Lung microvascular endothelial cell (primary cell): ENCODE measurements around the gene TOGARAM2. TPM values are rescaled to one million over a fixed set of nuclear protein-coding genes. Genes with fewer than 3 reads are reported as not detected.

ENCODE experiments used
- DNase-seq, 2 donors: peaks; one replicate each; pipeline versions ENCODE4 v3.0.0 to v3.0.0-alpha.2; 2010; ENCODE audit warnings: low read depth in 2 of 2
- total RNA-seq: library from RNA; depleted of rRNA; stranded (reverse); fragments of >200 nt; gene quantifications from 2 replicates; pipeline ENCODE4 v1.2.1, GENCODE V29; 2014

The TOGARAM2 gene
- under 0.01 TPM in 2 replicates for total RNA-seq

DNA sequence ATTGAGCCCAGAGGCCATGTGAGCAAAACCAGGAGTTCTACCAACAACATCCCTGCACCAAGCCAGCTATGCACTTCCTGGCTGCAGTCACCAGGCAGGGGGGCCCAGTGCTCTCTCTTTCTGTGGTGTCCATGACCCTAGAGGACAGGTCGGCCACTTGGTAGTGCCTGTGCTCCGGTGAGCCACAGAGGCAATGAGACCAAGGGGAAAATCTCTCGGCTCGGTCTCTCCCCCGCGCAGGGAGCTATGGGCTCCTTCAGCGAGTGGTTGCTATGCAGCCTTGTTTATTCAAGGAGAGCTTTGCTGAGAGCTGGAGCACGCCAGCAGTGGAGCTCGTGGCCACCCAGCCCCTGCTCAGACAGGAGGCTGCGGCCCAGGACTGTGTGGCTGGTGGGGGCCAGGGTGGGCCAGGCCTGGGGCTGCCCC lies at the start of gene TOGARAM2:
Gene TOGARAM2, plus strand, starts transcription at position 283 of the 426 bp plus-strand sequence. CDS start 13,537 bp downstream, outside the sequence.
- no peak for DNase-seq

DNA sequence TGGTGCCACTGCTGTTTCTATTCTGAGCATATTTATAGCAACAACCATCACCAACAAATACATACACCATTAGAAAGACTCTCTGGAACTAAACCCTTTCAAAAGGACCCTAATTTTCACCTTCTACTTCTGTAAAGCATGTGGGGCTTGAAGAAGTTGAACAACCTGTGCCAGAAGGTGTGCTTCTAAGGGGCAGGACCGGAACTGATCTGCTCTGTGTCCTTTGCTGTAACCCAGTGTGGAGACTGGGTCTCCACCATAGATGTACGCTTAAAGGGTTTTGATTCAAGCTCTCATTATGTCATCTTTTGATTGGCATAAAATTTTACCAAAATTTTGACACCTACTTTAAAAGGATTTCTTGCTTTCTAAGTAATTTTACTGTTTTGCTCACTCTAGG lies 46.3 kb upstream of the TOGARAM2 start:
- DNase-seq, result no peak

DNA sequence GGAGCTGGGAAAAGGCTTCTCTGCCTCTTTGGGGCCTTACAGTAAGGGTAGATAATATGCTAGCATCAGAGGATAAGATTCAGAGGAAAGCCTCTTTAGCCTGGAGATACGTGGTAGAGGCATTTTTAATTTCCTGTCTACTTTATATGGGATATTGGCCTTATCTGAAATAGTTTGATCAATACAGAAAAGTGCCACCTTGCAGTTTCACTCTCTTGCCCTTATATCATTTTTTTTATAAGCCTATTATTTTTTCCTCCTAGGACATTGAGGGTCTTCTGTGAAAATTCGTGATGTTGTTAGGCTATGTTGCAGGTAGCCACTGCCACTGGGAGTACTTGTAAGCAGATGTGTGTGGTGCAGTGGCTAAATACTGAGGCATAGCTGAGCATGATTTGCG lies 40.1 kb upstream of the TOGARAM2 start:
- no peak for DNase-seq

DNA sequence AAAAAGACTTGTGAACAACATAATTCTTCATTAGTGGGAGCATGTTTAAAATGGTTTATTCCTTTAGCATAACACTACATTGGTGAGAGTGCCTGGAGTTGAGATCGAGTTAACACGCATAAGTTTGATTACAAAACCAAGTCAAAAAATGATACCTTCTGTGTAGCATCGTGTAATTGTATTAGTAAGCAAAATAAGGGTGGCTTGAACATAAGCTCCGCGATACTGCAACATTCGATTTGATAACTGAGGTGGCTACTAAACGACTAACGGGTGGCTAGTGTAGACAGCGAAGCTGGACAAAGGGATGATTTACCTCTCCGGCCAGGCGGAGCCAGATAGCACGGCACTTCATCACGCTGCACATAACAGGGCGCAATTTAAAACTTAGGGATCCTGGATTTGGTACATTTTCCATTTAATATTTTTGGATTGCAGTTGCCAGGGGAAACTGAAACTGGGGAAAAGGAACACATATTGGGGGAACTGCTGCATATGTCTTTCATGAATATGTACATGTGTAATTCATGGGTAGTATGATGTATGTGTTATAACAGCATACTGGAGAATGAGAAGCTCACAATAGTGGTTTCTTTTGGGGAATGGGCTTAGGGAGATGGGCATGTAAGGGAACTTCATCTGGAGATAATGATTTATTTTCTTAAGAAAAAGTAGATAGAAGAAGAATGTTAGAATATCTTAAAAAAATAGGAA lies 36.4 kb upstream of the TOGARAM2 start:
- DNase-seq, result no peak

DNA sequence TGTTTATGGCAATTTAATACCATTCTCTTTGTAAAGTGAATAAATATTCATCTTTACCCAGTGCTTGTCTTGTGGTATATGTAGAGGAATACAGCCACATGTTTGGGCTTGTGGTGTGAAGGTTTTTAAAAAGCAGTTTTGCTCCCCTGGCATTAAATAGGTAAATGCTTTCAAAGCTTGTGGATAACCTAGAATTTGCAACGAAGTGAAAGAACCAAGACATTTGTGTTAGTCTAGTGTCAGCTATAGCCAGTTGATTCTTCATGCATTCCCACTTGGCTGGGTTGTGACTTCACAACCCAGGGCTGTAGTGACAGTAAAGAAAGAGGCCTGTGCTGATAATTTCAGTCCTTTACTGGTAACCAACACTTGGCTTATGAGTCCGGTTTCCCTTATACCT lies 32.9 kb upstream of the TOGARAM2 start:
- DNase-seq, result no peak

DNA sequence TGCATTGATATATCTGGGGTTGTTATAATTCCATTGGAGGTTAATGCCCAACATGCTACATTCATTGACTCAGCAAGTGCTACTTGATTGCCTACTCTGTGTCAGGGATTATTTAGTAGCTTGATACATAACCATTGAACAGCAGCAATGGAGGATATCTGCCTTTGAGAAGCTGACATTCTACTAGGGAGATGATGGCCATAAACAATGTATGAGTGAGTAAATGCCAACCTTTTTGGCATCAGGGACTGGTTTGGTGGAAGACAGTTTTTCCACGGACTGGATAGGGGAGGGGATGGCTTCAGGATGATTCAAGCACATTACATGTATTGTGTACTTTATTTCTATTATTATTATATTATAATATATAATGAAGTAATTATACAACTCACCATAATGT lies 31.9 kb upstream of the TOGARAM2 start:
- DNase-seq, result no peak

DNA sequence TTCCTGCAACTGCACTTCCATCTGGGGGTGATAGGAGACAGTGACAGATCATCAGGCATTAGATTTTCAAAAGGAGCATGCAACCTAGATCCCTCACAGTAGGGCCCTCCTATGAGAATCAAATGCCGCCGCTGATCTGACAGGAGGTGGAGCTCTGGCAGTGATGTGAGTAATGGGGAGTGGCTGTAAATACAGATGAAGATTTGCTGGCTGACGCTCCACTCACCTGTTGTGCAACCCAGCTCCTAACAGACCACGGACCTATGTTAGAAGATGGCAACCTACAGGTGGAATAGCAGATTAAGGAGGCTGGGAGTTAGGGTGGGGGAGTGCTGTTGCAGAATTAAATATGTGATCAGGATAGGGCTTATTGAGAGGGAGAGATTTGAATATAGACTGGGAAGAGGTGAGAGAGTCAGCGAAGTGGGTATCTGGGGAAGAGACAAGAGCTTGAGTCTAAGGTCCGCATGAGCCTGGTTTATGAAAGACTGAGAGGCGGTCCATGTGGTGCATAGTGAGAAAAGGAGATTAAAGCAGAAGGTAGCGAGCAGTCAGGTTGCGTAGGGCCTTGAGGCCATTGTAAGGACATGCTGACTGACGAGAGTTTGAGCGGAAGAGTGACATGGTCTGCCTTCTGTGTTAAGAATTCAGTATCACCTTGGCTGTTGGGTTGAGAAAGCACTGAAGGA lies 31.3 kb upstream of the TOGARAM2 start:
- DNase-seq, result no peak

DNA sequence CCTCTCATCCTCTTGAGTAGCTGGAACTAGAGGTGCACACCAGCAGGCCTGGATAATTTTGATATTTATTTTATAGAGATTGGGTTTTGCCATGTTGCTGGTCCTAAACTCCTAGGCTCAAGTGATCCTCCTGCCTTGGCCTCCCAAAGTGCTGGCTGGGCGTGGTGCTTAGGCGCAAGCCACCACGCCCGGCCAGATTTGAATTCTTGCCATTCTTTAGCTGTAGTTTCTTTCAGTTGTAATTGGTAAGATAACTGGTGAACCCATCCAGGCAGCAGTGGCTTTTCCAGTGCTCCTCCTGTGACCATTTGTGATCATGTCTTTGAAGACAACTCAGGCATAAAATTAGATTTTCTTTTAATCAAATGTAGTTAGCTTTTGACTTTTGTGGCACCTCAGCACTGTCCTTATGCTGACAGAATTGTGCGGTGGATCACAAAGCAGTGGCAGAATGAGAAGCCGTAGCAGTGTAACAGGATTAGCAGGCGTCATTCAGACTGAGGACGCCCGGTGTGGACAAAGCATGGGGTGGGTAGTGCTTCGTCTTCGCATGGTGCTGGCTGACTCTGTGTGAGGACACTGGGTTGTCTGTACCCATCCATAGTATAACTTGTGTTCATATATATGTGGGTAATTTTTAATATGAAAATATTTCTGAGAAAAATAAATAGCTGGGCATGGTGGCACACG lies 30.0 kb upstream of the TOGARAM2 start:
- no peak for DNase-seq

DNA sequence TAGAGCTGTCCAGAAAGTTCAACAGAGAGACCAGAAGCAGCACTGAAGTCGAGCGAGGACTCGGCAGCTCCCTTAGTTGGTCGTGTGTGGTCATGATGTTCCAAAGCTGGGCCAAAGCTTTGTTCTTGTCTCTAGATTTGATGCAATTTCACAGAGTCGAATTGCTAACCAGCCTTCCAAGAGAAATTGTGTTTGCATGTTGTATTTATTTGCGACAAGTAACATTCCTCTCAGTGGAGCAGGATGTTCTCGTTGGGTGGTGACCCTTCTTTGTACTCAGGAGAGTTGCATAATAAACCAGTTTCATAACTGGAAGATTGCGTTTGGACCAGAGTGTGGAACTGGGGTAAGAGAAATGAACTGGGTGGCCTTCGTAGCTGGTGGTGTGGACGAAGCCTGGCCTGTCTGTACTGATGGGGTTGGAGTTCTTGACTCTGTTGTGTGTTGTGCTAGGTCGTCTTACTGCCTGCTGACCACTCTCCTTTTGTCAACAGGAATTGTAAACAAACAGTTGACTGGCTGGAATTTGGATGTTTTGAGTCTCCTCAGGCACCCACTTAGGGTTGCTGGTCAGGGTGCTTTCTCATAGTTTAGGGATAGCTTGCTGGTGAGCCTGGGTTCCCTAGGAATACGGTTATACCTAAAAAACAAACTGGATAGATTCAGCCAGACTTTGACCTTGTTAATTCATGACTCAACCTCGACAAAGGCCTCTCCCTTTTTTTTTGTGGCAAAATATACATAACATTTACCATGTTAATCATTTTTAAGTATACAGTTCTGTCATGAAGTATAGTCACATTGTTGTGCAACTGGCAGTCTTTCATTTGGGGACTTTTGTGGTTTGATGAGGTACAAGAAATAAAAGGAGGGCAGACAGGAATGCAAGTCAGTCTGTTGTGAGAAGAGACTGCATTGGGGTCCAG lies 28.9 kb upstream of the TOGARAM2 start:
- DNase-seq, result no peak

DNA sequence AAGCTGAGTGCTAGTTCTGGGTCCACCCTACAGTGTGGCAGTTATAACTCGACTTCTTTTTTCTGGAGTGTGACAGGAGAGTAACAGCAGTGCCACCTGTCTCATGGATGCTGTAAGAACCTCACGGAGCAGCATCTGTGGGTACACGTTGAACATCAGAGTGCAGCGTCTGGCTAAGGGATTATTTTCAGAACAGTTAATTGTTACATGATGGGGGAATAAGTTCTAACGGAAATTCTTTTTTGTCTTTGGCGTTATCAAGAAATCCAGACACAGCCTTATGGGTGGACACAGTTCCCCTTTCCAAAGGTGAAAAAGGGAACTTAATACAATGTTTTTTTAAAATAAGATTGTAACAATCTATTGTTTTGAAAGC lies 28.3 kb upstream of the TOGARAM2 start:
- DNase-seq, result peak; percentile 13 to 21

DNA sequence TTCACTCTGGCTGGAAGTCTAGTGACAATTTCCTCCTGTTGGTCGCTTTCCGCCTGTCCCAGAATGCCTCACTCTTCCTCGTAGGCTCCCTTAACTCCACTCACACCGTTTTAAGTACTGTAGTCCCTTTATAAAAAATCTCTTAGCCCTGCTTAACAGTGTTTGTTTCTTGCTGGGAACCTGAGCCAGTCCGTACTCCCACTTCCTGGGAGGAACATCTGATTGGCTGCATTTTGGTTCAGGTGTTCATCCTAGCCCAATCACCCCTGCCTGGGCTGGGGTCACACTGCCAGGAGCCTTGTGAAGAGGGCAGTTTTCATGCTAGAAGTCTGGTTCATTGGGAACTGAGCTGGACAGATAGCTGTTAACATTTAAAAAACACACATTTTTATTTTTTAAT lies 25.6 kb upstream of the TOGARAM2 start:
- no peak for DNase-seq

DNA sequence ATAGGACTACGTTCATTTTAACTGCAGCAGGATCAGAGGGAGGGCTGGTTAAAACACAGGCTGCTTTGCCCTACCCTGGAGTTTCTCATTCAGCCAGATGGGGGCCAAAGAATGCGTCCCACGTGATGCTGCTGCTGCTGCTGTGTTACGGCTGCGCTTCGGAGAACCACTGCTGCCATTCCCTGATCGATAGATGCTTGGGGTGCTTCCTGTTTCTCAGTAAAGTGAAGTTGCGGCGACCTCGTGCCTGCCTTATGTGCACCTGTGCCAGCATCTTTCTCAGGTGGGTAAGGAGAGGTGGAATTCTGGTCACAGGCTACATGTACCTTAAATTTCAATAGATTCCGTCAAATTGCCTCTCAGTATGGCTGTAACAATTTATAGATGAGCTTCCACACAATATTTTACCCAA lies 24.7 kb upstream of the TOGARAM2 start:
- DNase-seq, result peak; percentile 26 to 54

DNA sequence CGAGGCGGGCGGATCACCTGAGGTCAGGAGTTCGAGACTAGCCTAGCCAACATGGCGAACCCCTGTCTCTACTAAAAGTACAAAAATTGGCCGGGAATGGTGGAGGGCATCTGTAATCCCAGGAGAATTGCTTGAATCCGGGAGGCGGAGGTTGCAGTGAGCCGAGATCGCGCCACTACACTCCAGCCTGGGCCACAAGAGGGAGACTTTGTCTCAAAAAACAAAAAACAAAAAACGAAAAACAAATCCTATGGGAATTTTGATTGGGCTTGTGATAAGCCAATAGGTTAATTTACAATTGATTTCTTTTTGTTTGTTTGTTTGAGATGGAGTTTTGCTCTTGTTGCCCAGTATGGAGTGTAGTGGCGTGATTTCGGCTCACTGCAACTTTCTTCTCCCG lies 24.2 kb upstream of the TOGARAM2 start:
- peak; percentile 15 to 45 for DNase-seq

DNA sequence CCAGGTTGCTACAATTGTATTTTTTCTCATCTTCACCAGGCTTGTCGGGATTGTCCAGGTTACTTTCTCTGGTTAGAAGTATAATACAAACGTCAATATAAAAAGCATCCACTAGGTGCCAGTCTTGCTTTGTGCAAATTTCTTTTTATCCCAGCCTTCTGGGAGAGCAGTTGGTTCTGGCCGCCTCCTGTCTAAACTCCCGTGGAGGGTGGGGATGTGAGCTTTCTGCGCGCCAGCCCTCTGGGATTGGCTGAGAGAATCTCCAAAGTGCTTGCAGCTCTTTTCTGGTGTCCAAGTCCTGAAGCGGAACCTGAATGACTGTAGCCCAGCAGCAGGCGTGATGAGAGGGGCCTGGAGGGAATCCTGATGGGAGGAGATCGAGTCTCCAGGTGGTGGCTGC lies 22.4 kb upstream of the TOGARAM2 start:
- peak; percentile 71 to 78 for DNase-seq

DNA sequence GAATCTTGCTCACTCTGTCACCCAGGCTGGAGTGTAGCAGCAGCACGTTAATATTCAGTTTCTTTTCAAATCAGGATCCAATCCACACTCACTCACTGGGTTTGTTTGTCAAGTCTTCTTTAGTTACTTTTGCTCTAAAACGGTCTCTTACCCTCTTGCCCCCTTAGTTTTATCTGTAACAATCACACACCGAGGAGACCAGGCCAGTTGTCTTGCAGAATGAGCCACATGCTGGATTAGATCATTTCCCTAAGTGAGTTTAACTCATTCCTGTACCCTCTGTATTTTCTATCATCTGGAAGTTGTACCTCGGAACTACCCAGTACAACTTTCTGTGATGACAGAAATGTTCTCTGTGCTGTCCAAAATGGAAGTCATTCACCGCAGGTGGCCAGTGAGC lies 20.7 kb upstream of the TOGARAM2 start:
- peak in 1 of 2 donors; percentile 64 for DNase-seq

DNA sequence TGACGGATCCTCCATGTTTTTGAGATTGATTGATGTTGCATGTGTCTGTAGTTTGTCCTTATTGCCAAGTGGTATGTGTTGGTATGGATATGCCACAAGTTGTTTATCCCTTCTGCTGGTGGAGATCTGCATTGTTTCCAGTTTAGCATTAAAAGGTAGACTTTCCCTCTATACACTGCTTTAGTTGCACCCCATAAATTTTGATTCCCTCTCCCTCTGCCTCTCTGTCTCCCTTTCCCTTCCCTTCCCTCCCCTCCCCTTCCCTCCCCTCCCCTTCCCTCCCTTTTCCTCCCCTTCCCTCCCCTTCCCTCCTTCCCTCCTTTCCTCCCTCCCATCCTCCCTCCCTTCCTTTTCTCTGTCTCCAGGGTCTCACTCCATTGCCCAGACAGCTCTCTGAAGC lies 18.6 kb upstream of the TOGARAM2 start:
- DNase-seq, result no peak

DNA sequence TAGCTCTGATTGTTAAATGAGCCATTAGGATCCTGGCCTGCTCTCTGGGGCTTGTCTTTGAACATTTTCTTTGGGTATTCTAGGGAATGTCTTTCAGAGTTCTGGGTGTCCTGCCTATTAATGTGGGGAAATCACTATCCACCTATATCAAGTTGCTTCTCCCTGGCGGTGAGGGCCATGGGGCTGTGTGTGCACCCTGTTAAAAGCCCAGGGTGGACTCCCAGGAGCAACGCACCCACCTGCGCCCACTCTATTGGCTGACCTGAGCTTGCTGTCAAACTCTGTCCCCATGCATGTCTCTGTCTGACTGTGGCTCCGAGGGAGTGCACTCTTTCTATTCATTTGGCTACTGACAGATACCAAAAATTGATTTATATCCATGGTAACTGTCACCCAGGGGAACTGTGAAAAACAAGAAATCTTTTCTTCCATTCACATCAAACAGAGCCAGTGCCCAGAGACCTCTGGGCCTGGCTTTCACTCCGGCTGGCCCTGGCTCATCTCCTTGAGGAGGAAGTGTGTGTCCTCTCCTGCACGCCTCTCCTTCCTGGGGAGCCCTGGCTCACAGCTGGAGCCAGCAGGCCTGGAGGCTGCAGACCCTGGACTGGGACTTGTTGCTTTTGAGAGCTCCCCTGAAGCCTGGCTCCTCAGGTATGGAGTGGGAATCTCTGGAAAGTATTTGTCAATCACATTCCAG lies 10.5 kb upstream of the TOGARAM2 start:
- DNase-seq, result no peak

DNA sequence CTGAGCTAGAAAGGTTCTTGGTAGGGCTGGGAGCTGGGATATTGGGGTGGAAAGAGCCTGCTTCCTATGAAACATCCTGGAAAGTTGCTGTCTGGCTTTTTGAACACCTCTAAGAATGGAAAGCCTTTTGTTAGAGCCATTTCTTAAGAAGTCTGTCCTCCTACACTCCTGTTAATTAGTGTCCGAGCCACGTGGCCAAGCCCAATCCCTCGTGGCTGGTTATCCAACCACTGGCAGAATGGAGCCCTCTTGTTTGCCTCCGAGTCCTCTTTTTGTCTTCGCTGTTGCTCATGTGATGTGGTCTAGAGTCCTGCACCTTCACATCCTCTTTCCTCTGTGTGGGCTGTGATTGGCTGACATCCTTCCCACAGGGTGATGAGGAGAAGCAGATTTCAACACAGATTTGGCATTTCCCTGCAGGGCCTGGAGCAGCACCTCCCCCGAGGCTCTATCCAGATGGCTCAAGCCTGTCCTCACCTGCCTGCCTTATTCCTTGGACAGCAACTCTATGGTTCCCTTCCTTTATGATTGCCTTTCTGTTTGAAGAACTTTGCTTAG lies 8.2 kb upstream of the TOGARAM2 start:
- no peak for DNase-seq

DNA sequence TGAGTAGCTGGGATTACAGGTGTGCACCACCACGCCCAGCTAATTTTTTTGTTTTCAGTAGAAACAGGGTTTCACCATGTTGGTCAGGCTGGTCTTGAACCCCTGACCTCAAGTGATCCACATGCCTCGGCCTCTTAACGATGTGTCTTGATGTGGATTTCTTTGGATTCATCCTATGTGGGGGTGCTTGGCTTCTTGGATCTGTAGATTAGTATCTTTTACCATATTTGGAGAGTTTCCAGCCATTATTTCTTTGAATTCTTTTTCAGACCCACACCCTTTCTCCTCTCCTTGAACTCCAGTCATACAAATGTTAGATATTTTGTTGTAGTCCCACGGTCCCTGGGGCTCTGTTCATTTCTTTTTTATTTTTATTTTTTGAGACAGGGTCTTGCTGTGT lies 6.8 kb upstream of the TOGARAM2 start:
- DNase-seq, result no peak

DNA sequence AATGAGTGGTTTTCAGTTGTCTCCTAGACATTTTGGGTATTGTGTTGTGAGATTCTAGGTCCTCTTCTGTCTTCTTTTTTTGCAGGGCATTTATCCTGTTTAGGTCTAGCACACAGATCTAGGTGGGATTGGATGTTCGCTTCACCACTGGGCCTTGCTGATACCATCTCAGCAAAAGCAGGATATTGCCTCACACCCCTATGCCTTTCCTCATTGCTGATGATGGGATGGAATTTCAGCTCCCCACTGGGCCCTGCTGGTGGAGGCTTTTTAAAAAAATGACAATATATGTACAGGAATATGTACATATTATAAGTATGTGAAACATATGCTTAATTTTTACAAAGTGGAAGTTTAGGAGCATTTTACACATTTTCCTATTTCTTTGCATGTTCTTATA lies 5.4 kb upstream of the TOGARAM2 start:
- peak in 1 of 2 donors; percentile 11 for DNase-seq

DNA sequence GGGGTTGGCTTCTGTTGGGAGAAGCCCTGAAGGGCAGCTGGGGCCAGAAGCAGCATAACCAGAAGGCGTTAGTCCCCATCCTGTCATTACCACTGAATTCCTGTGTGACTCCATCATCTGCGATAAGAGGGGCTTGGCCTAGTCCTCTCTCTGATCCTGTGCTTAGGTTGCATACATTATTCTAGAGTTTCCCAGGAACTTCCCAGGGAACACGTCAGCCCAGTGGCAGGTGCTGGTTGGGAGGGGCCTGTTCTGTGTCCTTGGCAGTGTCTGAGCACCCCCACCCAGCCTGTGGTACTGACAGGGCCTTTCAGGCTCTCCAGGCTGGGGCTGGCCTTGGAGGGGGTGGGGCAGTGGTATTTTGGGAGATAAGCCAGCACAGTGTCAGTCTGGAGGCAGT lies 4.5 kb upstream of the TOGARAM2 start:
- no peak for DNase-seq
